Upper lobe of left lung (tissue), 6 donors: ENCODE measurements around the gene KCNJ6. TPM values are rescaled to one million over a fixed set of nuclear protein-coding genes. Genes with fewer than 3 reads are reported as not detected.
A peak's percentile ranks its signal among the peaks of the same experiment; 100 is the strongest.

ENCODE experiments used
- ATAC-seq, 2 donors: fragments of 200-7000 bp; cut with Tn5 transposase; one replicate each; pipeline ENCODE4 v1.9.1; 2022; ENCODE audit warnings: mild to moderate bottlenecking in 2 of 2, moderate library complexity in 2 of 2; ENCODE audit not compliant: low FRiP score in 2 of 2
- DNase-seq, 2 donors: peaks; one replicate each; pipeline ENCODE4 v3.0.0-alpha.2; 2019 to 2020
- H3K27ac ChIP-seq, 4 donors: fragments of 200-600 bp; sonication (generic); one replicate each; pipeline ENCODE4 v1.5.1; 2016 to 2019
- H3K27me3 ChIP-seq, 4 donors: fragments of 200-600 bp; sonication (generic); one replicate each; pipeline ENCODE4 v1.5.1; 2017 to 2019
- H3K36me3 ChIP-seq, 4 donors: fragments of 200-600 bp; sonication (generic); one replicate each; pipeline ENCODE4 v1.5.1; 2016 to 2019
- H3K4me1 ChIP-seq, 4 donors: fragments of 200-600 bp; sonication (generic); one replicate each; pipeline ENCODE4 v1.5.1; 2018 to 2019
- H3K4me3 ChIP-seq, 4 donors: fragments of 200-600 bp; sonication (generic); one replicate each; pipeline ENCODE4 v1.5.1; 2017 to 2019; ENCODE audit warnings: mild to moderate bottlenecking in 2 of 4, moderate library complexity in 1 of 4
- H3K9me3 ChIP-seq, 4 donors: fragments of 200-600 bp; sonication (generic); one replicate each; pipeline ENCODE4 v1.5.1; 2018 to 2019
- EP300 ChIP-seq, 4 donors: sonication (generic); formaldehyde crosslinking; IDR thresholded peaks; one replicate each; pipeline ENCODE4 v1.5.1; 2017; ENCODE audit warnings: antibody characterized with exemption in 4 of 4, control low read depth in 2 of 4
- POLR2A ChIP-seq, 4 donors: fragments of 450-650 bp; IDR thresholded peaks; one replicate each; pipeline ENCODE4 v1.5.1; 2016 to 2017; ENCODE audit warnings: antibody characterized with exemption in 4 of 4, mild to moderate bottlenecking in 2 of 4
- POLR2AphosphoS5 ChIP-seq, 2 donors: sonication (generic); formaldehyde crosslinking; IDR thresholded peaks; one replicate each; pipeline ENCODE4 v1.5.1; 2017; ENCODE audit warnings: antibody characterized with exemption in 2 of 2
- WGBS, 2 donors: methylation state at CpG; one replicate each; pipeline ENCODE4 v1.1.5; 2017 to 2018; 5-methylcytosine and 5-hydroxymethylcytosine counted together
- total RNA-seq, 6 donors: library from RNA; depleted of rRNA in 4 of 6; stranded (reverse); fragments of >200 nt in 4 of 6; gene quantifications; one replicate each; pipeline versions ENCODE4 v1.1.0 to v1.2.1, GENCODE V29; 2016 to 2021
- TF ChIP-seq, protein P1 (sequence below), 6 experiments: fragments of 450-650 bp in 4 of 6; fragments of 200-600 bp in 2 of 6; sonication (generic) in 2 of 6; IDR thresholded peaks; one replicate each; pipeline ENCODE4 v1.5.1; 2016 to 2019; ENCODE audit warnings: antibody characterized with exemption in 6 of 6
- donor health status: DM: no; HTN: no; CAD: no; lungs with moderate emphysema.
- donor health status: DM: no; HTN: yes; CAD: no; lungs with severe emphysema.

KCNJ6 gene
- total RNA-seq, 6 donors from 2014 or later: 0.06 to 0.15 TPM; not detected in 4

DNA sequence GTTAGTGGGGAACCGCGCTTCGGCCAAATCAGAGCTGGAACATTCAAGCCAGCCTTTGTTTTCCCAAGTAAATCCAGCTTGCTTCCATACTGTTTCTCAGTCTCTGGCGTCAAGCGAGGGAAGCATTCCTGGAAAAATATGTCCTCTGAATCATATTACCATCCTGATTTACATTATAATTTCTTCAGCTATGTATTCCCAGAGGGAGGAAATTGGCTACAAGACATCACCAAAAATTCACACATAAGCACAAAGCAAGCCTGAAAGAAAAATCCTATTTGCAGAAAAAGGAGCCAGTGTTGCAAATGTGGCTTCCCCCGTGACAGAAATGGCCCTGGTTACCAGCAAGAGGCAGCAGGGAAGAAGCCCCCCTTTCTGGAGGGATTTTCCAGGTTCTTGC, 233.3 kb downstream of the KCNJ6 start:
- TF ChIP-seq, protein P1, sequence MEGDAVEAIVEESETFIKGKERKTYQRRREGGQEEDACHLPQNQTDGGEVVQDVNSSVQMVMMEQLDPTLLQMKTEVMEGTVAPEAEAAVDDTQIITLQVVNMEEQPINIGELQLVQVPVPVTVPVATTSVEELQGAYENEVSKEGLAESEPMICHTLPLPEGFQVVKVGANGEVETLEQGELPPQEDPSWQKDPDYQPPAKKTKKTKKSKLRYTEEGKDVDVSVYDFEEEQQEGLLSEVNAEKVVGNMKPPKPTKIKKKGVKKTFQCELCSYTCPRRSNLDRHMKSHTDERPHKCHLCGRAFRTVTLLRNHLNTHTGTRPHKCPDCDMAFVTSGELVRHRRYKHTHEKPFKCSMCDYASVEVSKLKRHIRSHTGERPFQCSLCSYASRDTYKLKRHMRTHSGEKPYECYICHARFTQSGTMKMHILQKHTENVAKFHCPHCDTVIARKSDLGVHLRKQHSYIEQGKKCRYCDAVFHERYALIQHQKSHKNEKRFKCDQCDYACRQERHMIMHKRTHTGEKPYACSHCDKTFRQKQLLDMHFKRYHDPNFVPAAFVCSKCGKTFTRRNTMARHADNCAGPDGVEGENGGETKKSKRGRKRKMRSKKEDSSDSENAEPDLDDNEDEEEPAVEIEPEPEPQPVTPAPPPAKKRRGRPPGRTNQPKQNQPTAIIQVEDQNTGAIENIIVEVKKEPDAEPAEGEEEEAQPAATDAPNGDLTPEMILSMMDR (IDR thresholded peaks at IDR 0.05): no peak
- TF ChIP-seq EP300 (IDR thresholded peaks at IDR 0.05): no peak
- TF ChIP-seq POLR2A (IDR thresholded peaks at IDR 0.05): no peak
- no peak for TF ChIP-seq POLR2AphosphoS5 (IDR thresholded peaks at IDR 0.05)
- H3K27me3 ChIP-seq: no peaks in the 10 kb centered on the region
- no peaks in the 10 kb centered on the region for H3K36me3 ChIP-seq
- no peaks in the 10 kb centered on the region for H3K4me1 ChIP-seq
- WGBS, 2 donors: 77 to 78% methylated on average over 6 of the region's 6 CpGs
- no peak overlapping the region for H3K27ac ChIP-seq
- no peak overlapping the region for H3K4me3 ChIP-seq
- ATAC-seq: no peak
- H3K9me3 ChIP-seq: no peaks in the 10 kb centered on the region
- no peak for DNase-seq

DNA sequence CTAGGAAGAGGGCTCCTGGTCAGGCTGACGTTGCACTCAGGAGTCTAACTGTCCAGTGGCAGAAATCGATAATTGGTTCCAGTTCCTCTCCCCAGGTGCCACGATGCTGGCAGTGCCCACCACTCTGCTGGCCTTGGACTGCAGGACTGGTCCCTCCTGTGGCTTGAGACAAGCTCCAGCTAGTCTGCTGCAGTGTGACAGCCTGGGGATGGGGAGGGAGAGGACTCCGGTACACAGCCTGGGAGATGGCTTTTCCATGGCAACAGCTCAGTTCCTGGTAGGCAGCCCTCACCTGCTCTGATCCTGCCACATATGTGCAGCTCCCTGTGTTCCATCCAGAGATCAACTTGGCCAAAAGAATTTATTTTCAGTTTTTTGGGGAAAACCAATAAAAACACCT, 239.3 kb downstream of the KCNJ6 start:
- TF ChIP-seq, protein P1 (IDR thresholded peaks at IDR 0.05): no peak
- TF ChIP-seq EP300 (IDR thresholded peaks at IDR 0.05) (no peak), POLR2AphosphoS5 (IDR thresholded peaks at IDR 0.05) (no peak), POLR2A (IDR thresholded peaks at IDR 0.05) (no peak)
- WGBS, 2 donors: 93 to 100% methylated on average over 2 to 4 of the region's 4 CpGs
- ATAC-seq (no peak), DNase-seq (no peak)
- H3K27ac ChIP-seq: no peak overlapping the region
- H3K27me3 ChIP-seq: no peaks in the 10 kb centered on the region
- peaks cover 0 to 9% (median 4%) of the 10 kb centered on the region in 4 donors for H3K4me1 ChIP-seq
- no peaks in the 10 kb centered on the region for H3K9me3 ChIP-seq
- H3K36me3 ChIP-seq: no peaks in the 10 kb centered on the region
- no peak overlapping the region for H3K4me3 ChIP-seq

DNA sequence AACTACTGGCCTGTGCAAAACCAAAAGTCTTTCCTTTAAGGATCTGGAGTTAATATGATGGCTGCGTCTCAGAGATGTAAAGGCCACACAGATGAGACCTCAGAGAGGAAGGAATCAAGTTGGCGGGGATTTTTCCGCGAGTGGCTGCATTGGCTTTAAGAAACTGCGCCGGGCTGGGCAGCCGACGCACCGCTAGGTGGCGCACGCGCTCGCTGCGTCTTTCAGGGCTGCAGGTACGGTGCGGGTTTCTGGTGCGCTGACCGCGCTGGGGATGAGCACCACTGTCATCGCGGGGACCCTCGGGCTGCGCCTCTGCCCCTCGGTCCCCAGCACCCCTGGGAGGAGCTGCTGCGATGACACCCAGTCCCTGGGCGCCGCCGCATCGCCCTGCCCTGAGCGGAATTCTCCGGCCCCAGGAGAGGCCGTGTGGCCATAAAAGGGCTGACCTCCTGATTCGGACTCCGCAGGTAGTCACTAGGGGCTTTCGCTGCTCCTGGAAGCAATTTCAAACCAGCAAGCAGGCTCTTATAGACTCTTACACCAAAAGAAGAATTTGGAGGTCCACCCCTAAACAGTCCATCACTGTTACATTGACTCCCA, 241.0 kb downstream of the KCNJ6 start:
- ATAC-seq: peak; percentile 67 to 69
- 24 to 34% methylated on average over 4 to 32 of the region's 35 CpGs for WGBS, 2 donors

DNA sequence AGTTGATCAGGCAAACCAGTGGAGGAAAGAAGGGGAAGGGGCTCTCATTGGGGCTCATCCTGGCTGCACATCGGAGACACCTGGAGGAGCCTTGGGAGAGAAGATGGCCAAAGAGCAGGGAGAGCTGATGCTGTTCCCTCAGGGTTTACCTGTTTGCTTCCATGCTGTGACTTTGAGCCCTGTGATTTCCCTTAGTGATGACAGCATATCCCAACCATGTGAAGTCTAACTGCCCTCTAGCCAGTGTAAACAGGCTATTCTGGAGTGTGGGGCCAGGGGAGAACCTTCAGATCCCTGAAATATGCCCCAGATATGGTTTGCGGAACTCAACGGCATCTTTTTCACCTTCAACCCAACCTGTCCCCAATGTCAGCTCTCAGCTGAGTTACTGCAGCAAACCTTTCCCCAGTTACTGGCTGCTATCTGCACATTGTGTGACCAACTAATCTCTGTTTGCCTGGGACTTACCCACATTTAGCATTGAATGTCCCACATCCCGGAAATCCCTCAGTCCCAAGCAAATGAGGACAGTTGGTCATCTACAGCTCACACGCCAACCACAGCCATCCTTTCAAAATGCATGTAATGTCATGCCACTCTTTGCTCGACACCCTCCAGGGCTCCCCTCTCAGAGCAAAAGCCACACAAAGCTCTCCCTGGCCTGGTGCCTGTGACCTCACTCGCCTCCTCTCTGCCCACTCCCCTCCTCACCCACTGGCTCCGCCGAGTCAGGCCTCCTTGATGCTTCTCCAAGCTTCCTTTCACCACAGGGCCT, 242.3 kb downstream of the KCNJ6 start:
- H3K27ac ChIP-seq: no peak overlapping the region
- no peak for ATAC-seq
- DNase-seq: no peak
- H3K9me3 ChIP-seq: no peaks in the 10 kb centered on the region
- H3K27me3 ChIP-seq: no peaks in the 10 kb centered on the region
- no peak overlapping the region for H3K4me3 ChIP-seq
- 85 to 89% methylated on average over 9 of the region's 9 CpGs for whole genome bisulfite sequencing, 2 donors
- TF ChIP-seq POLR2AphosphoS5 (IDR thresholded peaks at IDR 0.05) (no peak), POLR2A (IDR thresholded peaks at IDR 0.05) (no peak), EP300 (IDR thresholded peaks at IDR 0.05) (no peak)
- TF ChIP-seq, protein P1 (IDR thresholded peaks at IDR 0.05): no peak
- H3K4me1 ChIP-seq: peaks cover 8 to 20% (median 12%) of the 10 kb centered on the region in 4 donors
- H3K36me3 ChIP-seq: no peaks in the 10 kb centered on the region

More for the DNA sequence above, 241.0 kb downstream of the KCNJ6 start:
- Histone ChIP-seq H3K27me3 (no peaks in the 10 kb centered on the region), H3K4me1 (peaks cover 7 to 20% (median 10%) of the 10 kb centered on the region in 4 donors), H3K27ac (no peak overlapping the region), H3K9me3 (no peaks in the 10 kb centered on the region), H3K4me3 (peak overlapping the region in 1 of 4 donors; percentile 9), H3K36me3 (no peaks in the 10 kb centered on the region)
- TF ChIP-seq, protein P1 (IDR thresholded peaks at IDR 0.05): peak; percentile 73 to 94 (median 87)
- no peak for TF ChIP-seq EP300 (IDR thresholded peaks at IDR 0.05)
- peak; percentile 56 to 94 for DNase-seq
